K562 (cell line): ENCODE measurements around the gene C2orf42. TPM values are rescaled to one million over a fixed set of nuclear protein-coding genes. Genes with fewer than 3 reads are reported as not detected.

Experiments
- ATAC-seq: fragments of 200-7000 bp; cut with Tn5 transposase; 3 replicates; pipeline ENCODE4 v1.9.1; 2020; ENCODE audit warnings: moderate library complexity
- BruUV-seq: library from RNA; stranded (reverse); fragments of 400-500 nt; replicated peaks from 2 replicates; lab custom pipeline; 2021; lab: Mats Ljungman, UMichigan
- CTCF ChIA-PET: fragments of 300-600 bp; formaldehyde crosslinking; extraction: SDS; loops from one replicate; lab custom pipeline; 2021; ENCODE audit warnings: low intra/inter-chr PET ratio; lab: Yijun Ruan, JAX
- POLR2A ChIA-PET: fragments of 300-600, 350-650 bp; sonication (Branson Sonifier 250); formaldehyde crosslinking; extraction: SDS; loops from one replicate; lab custom pipeline; 2021; ENCODE audit warnings: antibody characterized with exemption, inconsistent platforms; lab: Yijun Ruan, JAX
- DNase-seq, 4 experiments: peaks; one replicate each; pipeline versions ENCODE4 v3.0.0 to v3.0.0-alpha.2; 2011 to 2018; ENCODE audit warnings: low spot score in 3 of 4, mixed read lengths in 3 of 4; ENCODE audit errors: extremely low read depth in 1 of 4
- FAIRE-seq: peaks from 2 replicates; lab custom pipeline; 2011; peaks lifted over from hg19 to GRCh38; lab: Jason Lieb, UNC
- H2AFZ ChIP-seq: 2 replicates; pipeline ENCODE4 v1.6.0; 2011; ENCODE audit warnings: low read depth, low read length, control low read depth, inconsistent platforms
- H3K27ac ChIP-seq: fragments of 200-600 bp; 3 replicates; pipeline ENCODE4 v1.8.0; 2011; ENCODE audit warnings: low read depth, mild to moderate bottlenecking, control low read depth, inconsistent platforms, low read length, moderate library complexity, mixed read lengths; ENCODE audit errors: extremely low read depth
- H3K27me3 ChIP-seq, 2 experiments: fragments of 300-600 bp in 1 of 2; 2 replicates in 1 of 2; 3 replicates in 1 of 2; pipeline versions ENCODE4 v1.6.0 to v1.8.0; 2011; ENCODE audit warnings: inconsistent platforms in 2 of 2, low read length in 2 of 2, mild to moderate bottlenecking in 1 of 2, mixed read lengths in 1 of 2, moderate library complexity in 1 of 2; ENCODE audit not compliant: control insufficient read depth in 2 of 2, insufficient read depth in 2 of 2
- H3K36me3 ChIP-seq: fragments of 300-600 bp; 3 replicates; pipeline ENCODE4 v1.8.0; 2011; ENCODE audit warnings: mild to moderate bottlenecking, low read length, inconsistent platforms; ENCODE audit not compliant: control insufficient read depth, insufficient read depth
- H3K4me1 ChIP-seq, 2 experiments: fragments of 200-600 bp in 1 of 2; replicated peaks in 1 of 2; 2 replicates in 1 of 2; 3 replicates in 1 of 2; pipeline versions ENCODE4 v1.5.1 to v1.8.0; 2011; ENCODE audit warnings: inconsistent platforms in 2 of 2, low read length in 2 of 2, mild to moderate bottlenecking in 1 of 2, mixed read lengths in 1 of 2, moderate library complexity in 1 of 2; ENCODE audit not compliant: control insufficient read depth in 2 of 2, insufficient read depth in 2 of 2
- H3K4me2 ChIP-seq: 2 replicates; pipeline ENCODE4 v1.6.1; 2011; ENCODE audit warnings: low read length, control low read depth, inconsistent platforms, mixed read lengths; ENCODE audit not compliant: insufficient read depth
- H3K4me3 ChIP-seq: fragments of 200-600 bp; sonication (generic), shearing (Covaris generic); 2 replicates; pipeline ENCODE4 v1.5.1; 2016; ENCODE audit warnings: control low read depth, inconsistent platforms
- H3K79me2 ChIP-seq: fragments of 200-600 bp; 3 replicates; pipeline ENCODE4 v1.8.0; 2011; ENCODE audit warnings: low read length, inconsistent platforms; ENCODE audit not compliant: control insufficient read depth, insufficient read depth
- H3K9ac ChIP-seq, 2 experiments: 2 replicates each; pipeline versions ENCODE4 v1.6.0 to v1.6.1; 2011; ENCODE audit warnings: low read depth in 2 of 2, low read length in 2 of 2, control low read depth in 1 of 2, inconsistent platforms in 1 of 2, mild to moderate bottlenecking in 1 of 2, mixed read lengths in 1 of 2; ENCODE audit not compliant: insufficient read depth in 1 of 2
- H3K9me1 ChIP-seq: one replicate; pipeline ENCODE4 v1.6.0; 2011; ENCODE audit warnings: inconsistent platforms, mild to moderate bottlenecking, low read length, moderate library complexity; ENCODE audit not compliant: control insufficient read depth, insufficient read depth
- H3K9me3 ChIP-seq: replicated peaks from 2 replicates; pipeline ENCODE4 v1.5.1; 2011; ENCODE audit warnings: low read depth, low read length, inconsistent platforms; ENCODE audit not compliant: control insufficient read depth, insufficient read depth
- H4K20me1 ChIP-seq: replicated peaks from 2 replicates; pipeline ENCODE4 v1.6.1; 2011; ENCODE audit warnings: low read length, inconsistent platforms, mixed read lengths; ENCODE audit not compliant: control insufficient read depth, insufficient read depth
- ILK ChIP-seq: fragments of 450-650 bp; IDR thresholded peaks from 2 replicates; pipeline ENCODE4 v1.6.1; 2016; ENCODE audit warnings: missing genetic modification characterization, low read depth, mild to moderate bottlenecking, missing compliant biosample characterization, moderate library complexity, borderline replicate concordance
- MNT ChIP-seq, 2 experiments: fragments of 450-650 bp; conservative IDR thresholded peaks; 2 replicates each; pipeline ENCODE4 v1.6.1; 2017; ENCODE audit warnings: mild to moderate bottlenecking in 2 of 2, moderate library complexity in 2 of 2
- NFYB ChIP-seq: IDR thresholded peaks from 2 replicates; pipeline ENCODE4 v1.6.1; 2011; ENCODE audit warnings: mild to moderate bottlenecking, moderate library complexity; ENCODE audit not compliant: insufficient read length; ENCODE audit errors: extremely low read depth
- PML ChIP-seq: IDR thresholded peaks from 2 replicates; pipeline ENCODE4 v1.6.1; 2012; ENCODE audit warnings: low read length, inconsistent platforms
- PRDM10 ChIP-seq: fragments of 450-650 bp; IDR thresholded peaks from 2 replicates; pipeline ENCODE4 v1.6.1; 2018; ENCODE audit not compliant: partially characterized antibody
- RAD21 ChIP-seq, 2 experiments: fragments of 250-450 bp in 1 of 2; fragments of 450-650 bp in 1 of 2; sonication (Bioruptor Pico) in 1 of 2; formaldehyde crosslinking in 1 of 2; IDR thresholded peaks in 1 of 2; conservative IDR thresholded peaks in 1 of 2; 2 replicates each; pipeline versions ENCODE4 v1.4.0 to v1.8.0; 2020 to 2022; ENCODE audit warnings: mild to moderate bottlenecking in 2 of 2, moderate library complexity in 1 of 2
- RBM15 ChIP-seq: fragments of 200-400 bp; formaldehyde crosslinking; IDR thresholded peaks from 2 replicates; pipeline ENCODE4 v1.6.1; 2018; ENCODE audit warnings: mild to moderate bottlenecking, low read length, moderate library complexity; ENCODE audit not compliant: insufficient read depth
- SMARCA5 ChIP-seq: fragments of 450-650 bp; IDR thresholded peaks from 2 replicates; pipeline ENCODE4 v1.6.1; 2016
- ZFX ChIP-seq: sonication (generic); formaldehyde crosslinking; IDR thresholded peaks from 2 replicates; pipeline ENCODE4 v1.8.0; 2022; ENCODE audit warnings: mild to moderate bottlenecking, missing genetic modification reagents, moderate library complexity
- WGBS: fragments of 100-300 bp; shearing (Covaris generic); methylation state at CpG from one replicate; pipeline ENCODE4 v1.1.6; 2016; ENCODE audit warnings: low coverage, mixed read lengths; ENCODE audit not compliant: insufficient coverage; ENCODE audit errors: missing lambda C conversion rate; 5-methylcytosine and 5-hydroxymethylcytosine counted together
- in situ Hi-C: fragments of 300-500 bp; cut with MboI; formaldehyde crosslinking; loops from 4 replicates; pipeline ENCODE4 v1.15.0; 2018; ENCODE audit warnings: inconsistent platforms, mixed read lengths
- intact Hi-C: fragments of 100-400 bp; cut with micrococcal nuclease; formaldehyde crosslinking; loops from 2 replicates; pipeline ENCODE4 v1.14.2; 2022
- polyA plus RNA-seq, 8 experiments: library from polyadenylated mRNA; depleted of rRNA in 4 of 8; stranded (reverse) in 5 of 8; unstranded in 3 of 8; fragments of >200 nt; fragmentation: Nextera tagmentation in 2 of 8; fragmentation: Illumina TruSeq in 1 of 8; extraction: Ambion mirVana in 2 of 8; extraction: Trizol in 1 of 8; gene quantifications; 2 replicates each; pipeline versions ENCODE4 v1.2.1 to v1.2.3, GENCODE V29; 2011 to 2014; ENCODE audit warnings: inconsistent platforms in 1 of 8, missing spikeins in 1 of 8
- total RNA-seq, 7 experiments: library from RNA; depleted of rRNA in 6 of 7; stranded (reverse); fragments of >200 nt in 6 of 7; fragmentation: Illumina TruSeq in 2 of 7; extraction: Trizol in 2 of 7; gene quantifications; 2 replicates each; pipeline versions ENCODE4 v1.2.1 to v1.2.3, GENCODE V29; 2011 to 2021; ENCODE audit warnings: low replicate concordance in 1 of 7
- TF ChIP-seq, protein P1 (sequence below): fragments of 450-650 bp; formaldehyde crosslinking; IDR thresholded peaks from 2 replicates; pipeline ENCODE4 v1.4.0; 2020; ENCODE audit warnings: mild to moderate bottlenecking, moderate library complexity
- TF ChIP-seq, protein P2 (sequence below): fragments of 450-650 bp; IDR thresholded peaks from 2 replicates; pipeline ENCODE4 v1.6.1; 2016; ENCODE audit warnings: low read depth, mild to moderate bottlenecking, moderate library complexity

Gene C2orf42
- total and polyA plus RNA-seq, 9 of the 15 experiments (the other 6 are each of a cell fraction or from before 2014, with no cell fraction given): 4.6 to 10.9 (median 7.5) TPM

DNA sequence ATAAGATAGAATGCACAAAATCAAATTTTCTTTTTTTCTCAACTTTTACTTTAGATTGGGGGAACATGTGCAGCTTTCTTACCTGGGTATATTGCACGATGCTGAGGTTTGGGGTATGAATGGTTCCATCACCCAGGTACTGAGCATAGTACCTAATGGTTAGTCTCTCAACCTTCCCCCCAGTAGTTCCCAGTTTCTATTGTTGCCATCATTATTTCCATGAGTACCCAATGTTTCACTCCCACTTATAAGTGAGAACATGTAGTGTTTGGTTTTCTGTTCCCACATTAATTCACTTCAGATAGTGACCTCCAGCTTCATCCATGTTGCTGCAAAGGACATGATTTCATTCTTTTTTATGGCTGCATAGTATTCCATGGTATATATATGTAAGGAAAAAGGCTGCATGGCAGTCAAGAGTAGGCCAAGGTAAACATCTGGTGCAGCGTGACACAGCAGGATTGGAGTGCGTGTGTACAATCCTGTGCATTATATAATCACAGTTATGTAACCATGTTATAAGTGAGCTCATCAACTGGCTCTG is 10.5 kb upstream of the C2orf42 start (continued):
- TF ChIP-seq, protein P1, sequence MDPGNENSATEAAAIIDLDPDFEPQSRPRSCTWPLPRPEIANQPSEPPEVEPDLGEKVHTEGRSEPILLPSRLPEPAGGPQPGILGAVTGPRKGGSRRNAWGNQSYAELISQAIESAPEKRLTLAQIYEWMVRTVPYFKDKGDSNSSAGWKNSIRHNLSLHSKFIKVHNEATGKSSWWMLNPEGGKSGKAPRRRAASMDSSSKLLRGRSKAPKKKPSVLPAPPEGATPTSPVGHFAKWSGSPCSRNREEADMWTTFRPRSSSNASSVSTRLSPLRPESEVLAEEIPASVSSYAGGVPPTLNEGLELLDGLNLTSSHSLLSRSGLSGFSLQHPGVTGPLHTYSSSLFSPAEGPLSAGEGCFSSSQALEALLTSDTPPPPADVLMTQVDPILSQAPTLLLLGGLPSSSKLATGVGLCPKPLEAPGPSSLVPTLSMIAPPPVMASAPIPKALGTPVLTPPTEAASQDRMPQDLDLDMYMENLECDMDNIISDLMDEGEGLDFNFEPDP: no peak
- 0 out of 2 replicates have a peak, but pooled peaks have one; percentile 21 for TF ChIP-seq ZFX (CRISPR knock-in tag)
- TF ChIP-seq, protein P2, sequence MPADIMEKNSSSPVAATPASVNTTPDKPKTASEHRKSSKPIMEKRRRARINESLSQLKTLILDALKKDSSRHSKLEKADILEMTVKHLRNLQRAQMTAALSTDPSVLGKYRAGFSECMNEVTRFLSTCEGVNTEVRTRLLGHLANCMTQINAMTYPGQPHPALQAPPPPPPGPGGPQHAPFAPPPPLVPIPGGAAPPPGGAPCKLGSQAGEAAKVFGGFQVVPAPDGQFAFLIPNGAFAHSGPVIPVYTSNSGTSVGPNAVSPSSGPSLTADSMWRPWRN: no peak

- no peak overlapping the region for H2AFZ ChIP-seq
- H4K20me1 ChIP-seq: no peaks in the 10 kb centered on the region
- no TSS peak for BruUV-seq
- H3K9me3 ChIP-seq: no peaks in the 10 kb centered on the region
- intact Hi-C loops: loop anchor here (5.0 kb wide), 1 partner anchor 103 kb away; the partner anchor contains the start of gene FAM136A
- no peak overlapping the region for H3K4me3 ChIP-seq
- no peaks in the 10 kb centered on the region for H3K79me2 ChIP-seq
- CTCF ChIA-PET: no interaction called here
- H3K4me2 ChIP-seq: no peak overlapping the region
- in situ Hi-C loops: no loop called here
- ATAC-seq (peak; percentile 70), FAIRE-seq (peak; percentile 67), DNase-seq (peak in 1 of 4 experiments; percentile 22)
- no peaks in the 10 kb centered on the region for H3K9me1 ChIP-seq
- 23% methylated on average over 4 of the region's 4 CpGs for WGBS
- H3K4me1 ChIP-seq: no peaks in the 10 kb centered on the region
- H3K27me3 ChIP-seq: no peaks in the 10 kb centered on the region
- peak overlapping the region in 1 of 2 experiments; percentile 73; a peak in 1 of 4 replicates for H3K9ac ChIP-seq
- POLR2A ChIA-PET: no interaction called here
- H3K27ac ChIP-seq: no peak overlapping the region
- H3K36me3 ChIP-seq: no peaks in the 10 kb centered on the region
- TF ChIP-seq ILK (tag) (no peak), NFYB (no peak), PML (no peak), RAD21 (CRISPR knock-in tag; conservative IDR thresholded peaks at IDR 0.05 in 1 of 2, IDR thresholded peaks at IDR 0.05 in 1 of 2) (peak in 1 of 2 experiments; percentile 37; a peak in 1 of 4 replicates), PRDM10 (no peak), RBM15 (no peak), SMARCA5 (no peak), MNT (conservative IDR thresholded peaks at IDR 0.05) (no peak)
These were observed 8.6 kb upstream of the C2orf42 start for GRCh38 chr2:70199320-70199864.
